OCI-LY1 (cell line): ENCODE measurements around the gene PRTG.

ENCODE experiments used
- H2AFZ ChIP-seq: fragments of 200-600 bp; sonication (generic), shearing (Covaris generic); 2 replicates; pipeline ENCODE4 v1.6.0; 2014; ENCODE audit warnings: antibody characterized with exemption, mild to moderate bottlenecking, low read length
- H3F3A ChIP-seq: fragments of 200-600 bp; sonication (generic), shearing (Covaris generic); 2 replicates; pipeline ENCODE4 v1.6.0; 2014; ENCODE audit warnings: mild to moderate bottlenecking, antibody characterized with exemption, low read length, moderate library complexity; ENCODE audit not compliant: insufficient read depth
- H3K27ac ChIP-seq: fragments of 200-600 bp; sonication (generic); 2 replicates; pipeline ENCODE4 v1.5.1; 2014; ENCODE audit warnings: low read length, mixed run types, mild to moderate bottlenecking, low read depth; ENCODE audit not compliant: poor library complexity, severe bottlenecking
- H3K27me3 ChIP-seq: fragments of 200-600 bp; sonication (generic); 2 replicates; pipeline ENCODE4 v1.6.0; 2014; ENCODE audit warnings: antibody characterized with exemption, mild to moderate bottlenecking, low read length, moderate library complexity; ENCODE audit not compliant: insufficient read depth
- H3K36me3 ChIP-seq: fragments of 200-600 bp; sonication (generic); 2 replicates; pipeline ENCODE4 v1.6.1; 2014; ENCODE audit warnings: mild to moderate bottlenecking, antibody characterized with exemption, low read length, moderate library complexity, mixed read lengths; ENCODE audit not compliant: insufficient read depth
- H3K4me1 ChIP-seq: fragments of 200-600 bp; sonication (generic); 2 replicates; pipeline ENCODE4 v1.5.1; 2014; ENCODE audit warnings: mild to moderate bottlenecking, low read length, moderate library complexity; ENCODE audit not compliant: insufficient read depth, severe bottlenecking
- H3K4me2 ChIP-seq: fragments of 200-600 bp; sonication (generic), shearing (Covaris generic); 2 replicates; pipeline ENCODE4 v1.6.1; 2014; ENCODE audit warnings: low read length
- H3K4me3 ChIP-seq: fragments of 200-600 bp; sonication (generic); 2 replicates; pipeline ENCODE4 v1.5.1; 2014; ENCODE audit warnings: low read length, low read depth, mild to moderate bottlenecking, mixed read lengths; ENCODE audit not compliant: poor library complexity, severe bottlenecking
- H3K79me2 ChIP-seq: fragments of 200-600 bp; shearing (Covaris generic); 2 replicates; pipeline ENCODE4 v1.6.1; 2016; ENCODE audit warnings: mixed run types, low read length, mixed read lengths; ENCODE audit not compliant: insufficient read depth
- H3K9ac ChIP-seq: fragments of 200-600 bp; sonication (generic), shearing (Covaris generic); 2 replicates; pipeline ENCODE4 v1.6.1; 2014; ENCODE audit warnings: mild to moderate bottlenecking, low read length, mixed read lengths
- H3K9me2 ChIP-seq: fragments of 200-600 bp; sonication (generic), shearing (Covaris generic); 2 replicates; pipeline ENCODE4 v1.6.1; 2014; ENCODE audit warnings: low read depth, mild to moderate bottlenecking, low read length, mixed read lengths
- H3K9me3 ChIP-seq: fragments of 200-600 bp; shearing (Covaris generic); 2 replicates; pipeline ENCODE4 v1.6.1; 2014; ENCODE audit warnings: low read length, mixed read lengths
- H4K20me1 ChIP-seq: fragments of 200-600 bp; sonication (generic), shearing (Covaris generic); 2 replicates; pipeline ENCODE4 v1.6.0; 2016; ENCODE audit warnings: mild to moderate bottlenecking, low read length; ENCODE audit not compliant: insufficient read depth
- EZH2 ChIP-seq: fragments of 200-600 bp; sonication (generic), shearing (Covaris generic); IDR thresholded peaks from 2 replicates; pipeline ENCODE4 v1.8.0; 2017; ENCODE audit warnings: borderline replicate concordance, mixed run types, mild to moderate bottlenecking, antibody characterized with exemption, low read length, moderate library complexity, mixed read lengths
- TF ChIP-seq, protein P1 (sequence below): fragments of 200-600 bp; sonication (generic), shearing (Covaris generic); IDR thresholded peaks from 2 replicates; pipeline ENCODE4 v1.5.1; 2017; ENCODE audit warnings: mild to moderate bottlenecking, antibody characterized with exemption, low read length, moderate library complexity, mixed read lengths

Gene PRTG

DNA sequence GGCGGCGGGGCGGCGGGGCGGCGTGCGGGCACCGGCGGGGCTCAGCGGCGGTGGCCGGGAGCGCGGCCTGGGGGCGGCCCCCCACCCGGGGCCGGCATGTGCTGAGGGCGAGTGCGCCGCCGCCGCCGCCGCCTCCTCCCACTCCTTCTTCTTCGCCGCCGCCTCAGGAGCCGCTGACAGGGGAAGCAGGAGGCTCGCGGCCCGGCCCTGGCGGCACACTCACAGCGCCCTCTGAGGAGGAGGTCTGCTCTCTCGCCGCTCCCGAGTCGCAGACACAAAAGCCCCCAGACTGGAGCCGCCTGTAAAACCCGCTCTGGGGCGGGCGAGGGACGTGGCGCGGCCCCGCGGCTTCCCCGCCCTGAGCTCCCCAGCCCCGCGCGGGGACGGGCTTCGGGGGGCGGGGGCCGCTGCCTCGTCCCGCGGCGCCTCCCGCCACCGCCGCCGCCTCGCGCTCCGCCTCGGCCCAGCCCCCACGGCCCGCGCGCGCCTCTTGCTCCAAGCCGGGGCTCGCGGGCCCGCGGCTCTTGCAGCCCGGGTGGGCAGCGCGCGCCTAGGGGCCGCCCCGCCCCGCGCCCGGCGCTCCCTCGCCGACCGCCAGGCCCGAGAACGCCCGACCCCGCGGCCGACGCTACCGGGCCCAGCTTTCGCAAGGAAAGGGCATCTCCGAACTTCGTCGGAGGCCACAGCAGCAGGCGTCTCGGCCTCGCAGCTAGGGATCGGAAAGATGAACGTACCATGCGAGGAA is 154.7 kb downstream of the PRTG start, which contains the start of gene PYGO1:
TSS of gene PYGO1 (minus strand) at position 276 of the 745 bp plus-strand sequence. CDS start 462 bp downstream, outside the sequence.
- Histone ChIP-seq H3K9ac (no peak within 1 kb of the TSS), H2AFZ (no peak within 1 kb of the TSS)

DNA sequence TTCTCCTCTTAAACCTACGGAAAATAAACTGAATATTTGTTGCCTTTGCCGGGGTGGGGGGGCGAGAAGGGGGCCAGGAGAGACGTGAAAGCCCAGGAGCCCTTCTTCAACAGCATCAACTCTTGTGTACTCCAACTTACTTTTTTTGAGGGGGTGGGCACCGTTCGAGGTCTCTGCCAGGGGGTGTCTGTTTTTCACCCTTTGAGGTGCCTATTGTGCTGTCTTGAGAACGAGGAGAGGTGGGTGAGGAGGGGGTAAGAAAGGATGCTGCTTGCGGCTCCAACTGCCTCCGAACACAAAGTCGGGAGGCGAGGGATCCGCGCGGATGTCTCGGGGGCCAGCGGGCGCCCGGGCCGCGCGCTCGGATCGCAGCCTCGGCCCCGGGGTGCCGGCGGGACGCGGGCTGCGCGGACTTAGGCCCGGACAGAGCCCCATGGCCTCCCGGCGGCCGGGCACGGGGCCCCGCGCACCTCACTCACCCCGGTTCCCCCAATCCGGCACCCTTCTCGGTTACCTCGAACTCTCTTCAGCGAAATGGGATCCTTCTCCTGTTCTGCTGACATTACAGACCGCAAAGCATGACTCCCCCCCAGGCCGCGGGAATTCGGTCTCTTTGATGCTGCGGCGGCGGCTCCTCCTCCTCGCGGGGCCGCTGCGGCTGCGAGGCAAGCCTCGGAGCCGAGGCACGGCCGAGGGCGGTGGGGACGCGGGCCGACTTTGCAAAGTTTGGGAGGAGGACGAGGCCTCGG is 155.5 kb downstream of the PRTG start:
- Histone ChIP-seq H4K20me1 (no peaks in the 10 kb centered on the region), H3K4me2 (no peak overlapping the region), H3K9me2 (no peaks in the 10 kb centered on the region), H3K4me3 (no peak overlapping the region), H3K9me3 (no peaks in the 10 kb centered on the region), H3F3A (no peaks in the 10 kb centered on the region), H3K27ac (no peak overlapping the region), H3K27me3 (no peaks in the 10 kb centered on the region), H2AFZ (no peak overlapping the region), H3K79me2 (no peaks in the 10 kb centered on the region), H3K9ac (no peak overlapping the region), H3K4me1 (peaks cover 20% of the 10 kb centered on the region), H3K36me3 (no peaks in the 10 kb centered on the region)
- TF ChIP-seq, protein P1, sequence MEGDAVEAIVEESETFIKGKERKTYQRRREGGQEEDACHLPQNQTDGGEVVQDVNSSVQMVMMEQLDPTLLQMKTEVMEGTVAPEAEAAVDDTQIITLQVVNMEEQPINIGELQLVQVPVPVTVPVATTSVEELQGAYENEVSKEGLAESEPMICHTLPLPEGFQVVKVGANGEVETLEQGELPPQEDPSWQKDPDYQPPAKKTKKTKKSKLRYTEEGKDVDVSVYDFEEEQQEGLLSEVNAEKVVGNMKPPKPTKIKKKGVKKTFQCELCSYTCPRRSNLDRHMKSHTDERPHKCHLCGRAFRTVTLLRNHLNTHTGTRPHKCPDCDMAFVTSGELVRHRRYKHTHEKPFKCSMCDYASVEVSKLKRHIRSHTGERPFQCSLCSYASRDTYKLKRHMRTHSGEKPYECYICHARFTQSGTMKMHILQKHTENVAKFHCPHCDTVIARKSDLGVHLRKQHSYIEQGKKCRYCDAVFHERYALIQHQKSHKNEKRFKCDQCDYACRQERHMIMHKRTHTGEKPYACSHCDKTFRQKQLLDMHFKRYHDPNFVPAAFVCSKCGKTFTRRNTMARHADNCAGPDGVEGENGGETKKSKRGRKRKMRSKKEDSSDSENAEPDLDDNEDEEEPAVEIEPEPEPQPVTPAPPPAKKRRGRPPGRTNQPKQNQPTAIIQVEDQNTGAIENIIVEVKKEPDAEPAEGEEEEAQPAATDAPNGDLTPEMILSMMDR: no peak
- no peak for TF ChIP-seq EZH2

More for the DNA sequence above, 154.7 kb downstream of the PRTG start, which contains the start of gene PYGO1:
- no peaks in the 10 kb centered on the region for H3K36me3 ChIP-seq
- no peaks in the 10 kb centered on the region for H3K27me3 ChIP-seq
- H3K9me2 ChIP-seq: no peaks in the 10 kb centered on the region
- H4K20me1 ChIP-seq: no peaks in the 10 kb centered on the region
- H3F3A ChIP-seq: no peaks in the 10 kb centered on the region
- peaks cover 23% of the 10 kb centered on the region for H3K4me1 ChIP-seq
- no peak within 1 kb of the TSS for H3K27ac ChIP-seq
- TF ChIP-seq EZH2: no peak
- TF ChIP-seq, protein P1: no peak
- no peak within 1 kb of the TSS for H3K4me2 ChIP-seq
- no peaks in the 10 kb centered on the region for H3K9me3 ChIP-seq
- no peak within 1 kb of the TSS for H3K4me3 ChIP-seq
- H3K79me2 ChIP-seq: no peaks in the 10 kb centered on the region

DNA sequence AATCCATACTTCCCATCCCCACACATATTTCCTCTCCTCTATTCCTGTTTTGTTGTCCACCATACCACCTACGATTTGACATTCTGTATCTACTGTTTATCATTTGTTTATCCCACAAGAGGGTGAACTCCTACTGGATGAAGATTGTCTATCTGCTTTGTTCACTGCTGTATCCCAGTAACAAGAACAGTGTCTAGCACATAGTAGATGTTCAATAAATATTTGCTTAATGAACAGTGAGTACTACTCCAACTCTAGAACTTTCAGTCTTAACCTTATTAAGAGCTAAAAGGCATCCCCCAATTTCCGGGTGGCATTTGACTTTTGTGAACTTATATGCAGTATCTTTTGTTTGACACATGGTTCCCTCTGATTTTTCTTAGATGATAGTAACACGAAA is 156.1 kb downstream of the PRTG start:
- H3K9me3 ChIP-seq: no peaks in the 10 kb centered on the region
- H4K20me1 ChIP-seq: no peaks in the 10 kb centered on the region
- H3K27me3 ChIP-seq: no peaks in the 10 kb centered on the region
- H3K4me3 ChIP-seq: no peak overlapping the region
- no peaks in the 10 kb centered on the region for H3F3A ChIP-seq
- H3K36me3 ChIP-seq: no peaks in the 10 kb centered on the region
- H2AFZ ChIP-seq: no peak overlapping the region
- no peak overlapping the region for H3K4me2 ChIP-seq
- no peak overlapping the region for H3K27ac ChIP-seq
- H3K79me2 ChIP-seq: no peaks in the 10 kb centered on the region
- H3K9ac ChIP-seq: no peak overlapping the region
- H3K9me2 ChIP-seq: no peaks in the 10 kb centered on the region
- peaks cover 13% of the 10 kb centered on the region for H3K4me1 ChIP-seq
- TF ChIP-seq, protein P1: no peak
- TF ChIP-seq EZH2: no peak
